Measurements from ENCODE around the gene COX6A1. TPM values are rescaled to one million over a fixed set of nuclear protein-coding genes. Genes with fewer than 3 reads are reported as not detected.

The COX6A1 gene
- total RNA-seq, 1 experiment from 2014 or later, result 464 TPM

- Histone ChIP-seq H3K27ac (ENCODE audit: low read depth, low read length) (no peak overlapping the region), H3K9me2 (ENCODE audit: insufficient read depth) (no peaks in the 10 kb centered on the region), H4K20me1 (ENCODE audit: insufficient read depth) (no peaks in the 10 kb centered on the region), H3K4me3 (replicated peaks in 1 of 2; ENCODE audit: low read depth in 1 of 2, low read length in 2 of 2) (no peak overlapping the region), H3K4me1 (ENCODE audit: control insufficient read depth in 1 of 2, insufficient read depth in 2 of 2, low read length in 2 of 2) (peaks cover 39 to 57% of the 10 kb centered on the region in 2 experiments), H3K4me2 (ENCODE audit: low read length) (no peak overlapping the region; the same call in 1 of the 2 replicates), H3K79me2 (ENCODE audit: insufficient read depth, low read length) (peaks cover 12% of the 10 kb centered on the region; the same call in 1 of the 2 replicates), H3K9me3 (ENCODE audit: control insufficient read depth in 1 of 2, insufficient read depth in 1 of 2, low read depth in 1 of 2, low read length in 2 of 2) (no peaks in the 10 kb centered on the region), H3K36me3 (ENCODE audit: control insufficient read depth in 1 of 2, insufficient read depth in 2 of 2, low read length in 2 of 2) (no peaks in the 10 kb centered on the region), H3K9ac (ENCODE audit: low read length) (no peak overlapping the region), H2AFZ (ENCODE audit: low read depth, low read length, poor library complexity, severe bottlenecking) (no peak overlapping the region), H3K27me3 (ENCODE audit: insufficient read depth, low read length) (no peaks in the 10 kb centered on the region)
- BruUV-seq (replicated peaks), result no TSS peak
- ATAC-seq (no peak), DNase-seq (ENCODE audit: low read depth, low spot score) (no peak)
- CTCF ChIA-PET, result interaction anchor here (1.1 to 1.2 kb wide), 2 partner anchors 9 to 10 kb away, joined by 3 read pairs; no protein-coding TSS in a partner anchor
- TF ChIP-seq SP1 (IDR thresholded peaks at IDR 0.05; ENCODE audit: low read depth) (no peak), RAD21 (IDR thresholded peaks at IDR 0.05; ENCODE audit: low read depth) (no peak), ZFX (IDR thresholded peaks at IDR 0.05) (no peak), EGR1 (IDR thresholded peaks at IDR 0.05; ENCODE audit: low read depth) (no peak), EZH2 (IDR thresholded peaks at IDR 0.05) (no peak), EZH2phosphoT487 (IDR thresholded peaks at IDR 0.05; ENCODE audit: borderline replicate concordance) (no peak), CTCF (IDR thresholded peaks at IDR 0.05 in 2 of 3, conservative IDR thresholded peaks at IDR 0.05 in 1 of 3; ENCODE audit: borderline replicate concordance in 1 of 3, insufficient read depth in 1 of 3, low read depth in 2 of 3, low read length in 2 of 3) (no peak), ZNF274 (IDR thresholded peaks at IDR 0.05; ENCODE audit: low read depth, low read length) (no peak), ZBTB33 (IDR thresholded peaks at IDR 0.05; ENCODE audit: extremely low read depth, insufficient replicate concordance, low read length) (no peak)
- RAD21 ChIA-PET (ENCODE audit: low non-redundant PET in 1 of 2, low total read pairs in 2 of 2, uncharacterized antibody in 2 of 2, unreplicated experiment in 2 of 2), result no interaction called here
- POLR2A ChIA-PET, result interaction anchor here (3.4 kb wide), 1 partner anchor 20 kb away, joined by 18 read pairs; the partner anchor contains the start of gene DYNLL1
- intact Hi-C loops (cut with micrococcal nuclease), result no loop called here
Observed at GRCh38 chr12:120475643-120476042, 37.7 kb downstream of the COX6A1 start.

All from HCT116 (cell line).